HG02973 (cell line): ENCODE data around the gene RFX5.
"Not testable (repeated sequence)": the region's sequence is repeated elsewhere in the genome, so short reads cannot be mapped to it uniquely, and the experiment has no call there.

Experiments used
- ATAC-seq: cut with Tn5 transposase; IDR thresholded peaks from one replicate; pipeline ENCODE4 v1.9.1; 2021; ENCODE audit warnings: moderate library complexity; ENCODE audit not compliant: unreplicated experiment

The RFX5 gene

GRCh38 chr1:151346769-151347522 is at the start of gene RFX5:
TSS of gene RFX5 (minus strand) at chr1:151347252. CDS start at chr1:151346320, 932 bp downstream.
- ATAC-seq, result peak; percentile 90

DNA sequence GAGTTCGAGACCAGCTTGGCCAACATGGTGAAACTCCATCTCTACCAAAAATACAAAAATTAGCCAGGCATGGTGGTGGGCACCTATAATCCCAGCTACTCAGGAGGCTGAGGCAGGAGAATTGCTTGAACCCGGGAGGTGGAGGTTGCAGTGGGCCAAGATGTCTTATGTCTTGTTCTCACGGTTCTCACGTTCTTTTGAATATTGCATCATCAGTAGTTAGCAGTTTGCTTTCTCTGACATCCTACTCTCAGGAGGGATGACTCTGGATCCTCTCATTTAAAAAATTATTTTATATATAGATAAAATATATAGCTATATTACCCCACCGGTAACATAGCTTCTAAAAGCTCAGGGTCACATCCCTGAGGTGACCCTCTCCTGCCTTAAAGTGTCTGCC is 49.2 kb upstream of the RFX5 start:
- not testable (repeated sequence) for ATAC-seq

DNA sequence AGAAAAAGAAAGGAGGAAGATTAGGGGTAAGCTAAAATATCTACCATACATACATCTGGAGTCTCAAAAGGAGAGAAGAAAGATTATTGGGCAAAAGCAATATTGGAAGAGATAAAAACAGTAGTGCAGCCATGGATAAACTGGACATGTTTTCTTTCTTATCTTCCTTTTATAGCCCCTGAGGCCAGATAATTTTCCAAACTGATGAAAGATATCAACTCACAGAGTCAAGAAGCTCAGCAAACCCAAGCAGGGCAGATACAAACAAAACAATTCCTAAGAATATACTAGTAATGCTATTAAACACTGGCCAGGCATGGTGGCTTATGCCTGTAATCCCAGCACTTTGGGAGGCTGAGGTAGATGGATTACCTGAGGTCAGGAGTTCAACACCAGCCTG is 46.5 kb upstream of the RFX5 start:
- ATAC-seq, result no peak

GRCh38 chr1:151391079-151391563 is 44.1 kb upstream of the RFX5 start:
- no peak for ATAC-seq

GRCh38 chr1:151390221-151391078 is 43.4 kb upstream of the RFX5 start:
- not testable (repeated sequence) for ATAC-seq

DNA sequence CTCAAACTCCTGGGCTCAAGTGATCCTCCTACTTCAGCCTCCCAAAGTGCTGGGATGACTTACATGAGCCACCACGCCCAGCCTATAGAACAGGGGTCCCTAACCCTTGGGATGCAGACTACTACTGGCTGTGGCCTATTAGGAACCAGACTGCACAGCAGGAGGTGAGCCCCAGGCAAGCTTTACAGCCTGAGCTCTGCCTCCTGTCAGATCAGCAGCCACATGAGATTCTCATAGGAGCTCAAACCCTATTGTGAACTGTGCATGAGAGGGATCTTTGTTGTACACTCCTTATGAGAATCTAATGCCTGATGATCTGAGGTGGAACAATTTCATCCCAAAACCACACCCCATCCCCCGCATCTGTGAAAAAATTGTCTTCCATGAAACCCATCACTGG is 39.0 kb upstream of the RFX5 start:
- ATAC-seq, result no peak

- ATAC-seq, result no peak
Observed at GRCh38 chr1:151384584-151384983, 37.5 kb upstream of the RFX5 start.

DNA sequence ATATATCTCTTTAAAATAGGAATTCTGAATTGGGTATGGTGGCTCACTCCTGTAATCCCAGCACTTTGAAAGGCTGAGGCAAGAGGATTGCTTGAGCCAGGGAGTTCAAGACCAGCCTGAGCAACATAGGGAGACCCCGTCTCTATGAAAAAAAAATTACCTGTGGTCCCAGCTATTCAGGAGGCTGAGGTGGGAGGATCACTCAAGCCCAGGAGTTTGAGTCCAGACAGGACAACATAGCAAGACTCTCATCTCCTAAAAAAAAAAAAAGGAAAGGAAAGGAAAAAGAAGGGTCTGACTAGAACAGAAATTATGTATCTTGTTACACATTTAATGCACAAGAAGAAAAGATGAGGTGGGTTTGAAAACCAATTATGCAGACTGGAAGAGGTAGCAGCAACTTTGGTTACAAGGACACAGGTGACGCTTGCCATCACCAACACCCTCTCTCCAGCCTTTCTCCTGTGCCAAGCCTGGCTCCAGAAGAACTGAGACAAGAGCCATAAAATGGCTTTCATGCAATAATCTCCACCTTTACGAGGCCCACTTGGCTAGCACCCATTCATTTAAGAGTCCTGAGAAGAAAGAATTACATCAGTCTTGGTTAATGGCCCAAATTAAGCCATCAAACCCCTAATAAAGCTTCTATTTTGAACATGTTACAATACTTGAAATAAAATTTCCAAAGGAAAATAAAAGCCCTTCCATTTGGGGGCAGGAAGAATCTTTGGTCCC is 30.3 kb upstream of the RFX5 start:
- no peak for ATAC-seq

DNA sequence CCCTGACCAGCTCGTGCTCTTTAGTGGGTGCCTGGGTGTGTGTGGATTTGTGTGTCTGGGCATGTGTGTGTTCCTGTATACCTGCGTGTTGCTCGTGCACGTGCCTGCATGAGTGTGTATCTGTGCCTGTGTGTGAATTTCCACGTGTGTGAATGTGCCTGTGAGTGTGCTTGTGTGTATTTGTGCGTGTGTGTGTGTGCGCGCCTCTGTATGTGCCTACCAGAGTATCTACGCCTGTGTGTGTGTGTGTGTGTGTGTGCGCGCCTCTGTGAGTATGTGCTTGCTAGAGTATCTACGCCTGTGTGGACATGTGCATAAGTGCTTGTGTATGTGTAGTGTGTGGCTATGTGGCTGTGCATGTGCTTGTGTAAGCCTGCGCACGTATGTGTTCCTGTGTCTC is 26.1 kb upstream of the RFX5 start:
- no peak for ATAC-seq

- ATAC-seq, result no peak
Observed at GRCh38 chr1:151372058-151372934, 25.2 kb upstream of the RFX5 start, which contains the start of gene SELENBP1. TSS of gene SELENBP1 (minus strand) at chr1:151372705. CDS start at chr1:151372641, 64 bp downstream.

DNA sequence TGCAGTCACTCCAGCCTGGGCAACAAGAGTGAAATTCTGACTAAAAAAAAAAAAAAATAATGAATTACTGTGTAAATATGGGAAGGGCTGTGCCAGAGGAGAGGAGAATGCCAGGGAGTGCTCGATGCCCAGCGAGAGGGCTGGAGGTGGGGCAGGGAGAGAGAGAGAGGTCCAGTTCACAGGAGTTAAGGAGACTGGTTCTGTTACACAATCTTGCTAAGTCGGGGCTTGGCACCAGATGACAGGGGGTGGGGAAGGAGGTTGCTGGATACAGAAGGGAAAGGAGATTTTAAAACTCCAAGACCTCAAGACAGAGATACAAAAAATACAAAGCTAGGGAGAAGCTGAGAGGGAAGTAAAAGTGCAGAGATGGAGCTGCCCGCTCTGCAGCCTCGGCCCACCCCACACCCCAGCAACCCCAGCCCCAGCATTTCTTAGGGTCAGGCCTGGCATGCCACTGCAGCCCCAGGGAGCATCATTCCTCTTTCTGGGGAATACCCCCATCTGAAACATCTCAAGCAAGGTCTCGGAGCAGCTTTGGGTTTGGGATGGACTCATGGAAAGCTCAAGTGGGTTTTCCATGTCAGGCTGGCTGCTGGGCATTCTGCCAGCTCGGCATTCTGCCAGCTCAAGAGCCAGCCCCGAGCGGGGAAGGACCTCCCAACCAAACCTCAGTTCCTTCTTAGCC is 24.5 kb upstream of the RFX5 start:
- no peak for ATAC-seq

DNA sequence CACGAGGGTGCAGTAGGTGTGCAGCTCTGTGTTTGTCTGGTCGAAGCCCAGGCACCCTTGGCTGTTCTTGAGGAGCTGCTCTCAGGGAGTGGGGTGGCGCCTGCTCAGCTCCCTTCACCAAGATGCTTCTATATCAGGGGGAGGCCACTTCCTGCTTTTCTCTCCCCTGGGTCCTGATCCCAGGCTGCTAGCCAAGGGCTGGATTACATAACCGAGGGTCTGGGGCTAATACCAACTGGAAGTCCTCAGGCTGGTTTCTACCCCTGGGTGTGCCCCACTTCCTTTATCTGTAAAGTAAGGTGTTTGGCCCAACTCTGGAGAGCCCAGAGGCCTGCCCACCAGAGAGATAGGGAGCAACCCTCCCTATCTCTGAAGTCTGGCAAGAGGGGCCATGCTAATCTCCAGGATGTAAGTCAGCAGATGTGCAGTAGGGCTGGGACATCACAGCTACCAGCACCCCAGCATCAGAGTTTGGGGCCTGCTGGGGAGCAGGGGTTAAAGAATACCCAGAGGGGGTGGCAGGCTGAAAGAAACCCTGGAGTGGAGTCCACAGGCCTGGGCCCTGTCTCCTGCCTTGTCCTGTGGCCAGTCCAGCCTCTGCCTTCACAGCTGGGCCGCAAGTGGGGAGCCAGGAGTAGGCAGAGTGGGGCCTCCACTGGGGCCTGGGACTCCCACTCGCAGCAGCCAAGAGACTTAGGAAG is 23.3 kb upstream of the RFX5 start:
- no peak for ATAC-seq

DNA sequence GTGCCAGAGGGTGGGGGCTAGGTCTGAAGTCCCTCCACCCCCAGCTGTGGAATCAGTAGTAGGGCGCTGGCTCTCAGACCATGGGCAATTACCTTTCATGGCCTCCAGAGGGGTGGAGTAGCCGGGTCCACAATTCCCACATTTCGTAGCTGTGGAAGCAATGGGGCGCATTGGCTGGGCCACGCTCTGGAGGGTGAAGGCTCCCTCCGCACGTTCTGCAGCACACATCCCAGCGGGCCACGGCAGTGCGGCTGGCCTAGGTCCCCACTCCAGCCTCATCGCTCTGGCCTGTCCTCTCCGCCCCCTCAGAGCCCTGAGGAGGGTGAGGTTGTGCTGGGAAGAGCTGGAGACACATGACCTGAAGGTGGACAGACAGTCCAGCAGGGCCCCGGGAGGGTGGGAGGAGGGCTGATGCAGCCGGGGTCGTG is 22.6 kb upstream of the RFX5 start:
- ATAC-seq, result no peak

DNA sequence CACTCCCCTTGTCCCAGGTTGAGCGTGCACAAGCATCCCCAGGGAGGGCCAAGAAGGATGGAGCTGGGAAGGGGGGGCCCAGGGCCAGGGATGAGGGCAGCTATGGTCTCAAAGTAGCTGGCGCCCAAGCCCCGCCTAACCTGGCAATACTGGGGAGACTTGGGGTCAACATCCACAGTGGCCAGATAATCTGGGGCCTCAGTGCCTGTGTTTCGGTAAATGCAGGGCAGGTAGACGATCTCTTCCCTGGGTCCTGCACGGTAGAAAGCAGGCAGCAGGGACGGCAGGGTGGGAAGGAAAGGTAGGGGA is 22.2 kb upstream of the RFX5 start:
- ATAC-seq, result no peak

DNA sequence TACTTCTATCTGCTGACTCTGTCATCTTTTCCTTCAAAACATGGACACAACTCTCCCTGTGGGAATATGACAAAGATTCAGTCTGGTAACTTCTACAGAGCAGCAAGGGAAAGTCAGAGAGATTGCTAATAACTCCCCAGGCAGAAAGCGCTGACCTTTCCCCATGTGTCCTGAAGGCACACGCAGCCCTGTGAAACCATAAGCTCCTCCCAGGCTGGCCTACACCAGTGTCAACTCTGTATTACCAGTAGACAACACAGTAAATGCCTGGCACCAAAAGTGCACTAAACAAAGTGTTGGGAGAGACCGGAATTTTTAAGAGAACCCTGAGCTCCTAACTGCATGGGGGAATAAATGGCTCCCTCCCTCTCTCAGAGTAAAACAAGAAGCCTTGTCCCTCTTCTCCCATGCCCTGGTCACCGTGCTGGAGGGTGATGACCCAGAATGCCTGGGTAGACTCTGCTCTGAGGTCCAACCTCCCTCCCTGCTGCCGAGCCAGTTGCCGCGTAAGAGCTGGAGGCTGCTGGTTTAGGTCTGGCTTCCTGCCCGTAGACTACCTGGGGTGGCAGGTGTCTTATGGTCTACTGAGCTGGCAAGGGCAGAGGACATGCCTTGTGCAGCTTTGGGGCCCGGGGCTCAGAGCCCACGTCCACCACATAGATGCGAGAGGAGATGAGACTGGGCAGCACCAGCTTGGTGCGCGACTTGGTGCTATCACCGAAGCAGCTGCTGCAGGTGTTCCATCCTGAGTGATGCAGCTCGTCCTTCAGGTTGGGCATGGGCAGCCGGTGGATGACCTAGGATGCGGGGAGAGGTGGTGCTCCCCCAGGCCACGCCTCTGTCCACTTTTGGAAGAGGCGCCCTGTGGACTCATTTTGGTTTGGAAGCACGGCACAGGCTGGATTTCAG is 21.6 kb upstream of the RFX5 start:
- no peak for ATAC-seq

GRCh38 chr1:151367658-151368392 is 20.8 kb upstream of the RFX5 start:
- ATAC-seq, result no peak

DNA sequence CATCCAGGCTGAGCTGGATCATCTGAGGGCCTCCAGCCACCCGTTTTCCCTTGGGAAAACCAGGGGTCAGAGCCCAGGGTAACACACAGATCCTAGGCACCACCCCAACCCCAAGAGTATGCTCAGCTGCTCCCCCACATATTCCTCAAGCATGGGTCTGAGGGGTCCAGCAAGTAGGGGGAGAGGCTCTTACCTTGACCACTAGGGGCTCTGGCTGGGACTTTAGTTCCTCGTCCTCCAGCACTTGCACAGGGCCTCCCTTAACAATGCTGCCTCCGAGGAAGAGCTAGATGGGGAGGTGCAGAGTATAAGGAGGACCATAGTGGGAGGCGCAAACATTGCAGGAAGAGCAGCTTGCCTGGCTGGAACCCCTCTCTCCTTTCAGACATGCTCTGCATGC is 17.9 kb upstream of the RFX5 start:
- ATAC-seq, result no peak
